DOHH2 (cell line): Measurements from ENCODE around the gene CHERP.

Source experiments
- H3F3A ChIP-seq: fragments of 200-600 bp; sonication (generic), shearing (Covaris generic); 2 replicates; pipeline ENCODE4 v1.6.0; 2016; ENCODE audit warnings: antibody characterized with exemption, mild to moderate bottlenecking; ENCODE audit not compliant: control insufficient read depth, insufficient read depth
- H3K27ac ChIP-seq: fragments of 200-600 bp; sonication (generic); 2 replicates; pipeline ENCODE4 v1.5.1; 2014; ENCODE audit warnings: low read depth, mild to moderate bottlenecking, low read length, moderate library complexity
- H3K27me3 ChIP-seq: fragments of 200-600 bp; sonication (generic); 2 replicates; pipeline ENCODE4 v1.6.1; 2014; ENCODE audit warnings: mild to moderate bottlenecking, low read length, mixed read lengths; ENCODE audit not compliant: control insufficient read depth
- H3K36me3 ChIP-seq: fragments of 200-600 bp; sonication (generic); 2 replicates; pipeline ENCODE4 v1.6.1; 2014; ENCODE audit warnings: mild to moderate bottlenecking, low read length, moderate library complexity, mixed read lengths; ENCODE audit not compliant: control insufficient read depth
- H3K4me1 ChIP-seq: fragments of 200-600 bp; sonication (generic); 2 replicates; pipeline ENCODE4 v1.6.1; 2014; ENCODE audit warnings: mild to moderate bottlenecking, low read length, mixed read lengths; ENCODE audit not compliant: control insufficient read depth
- H3K4me2 ChIP-seq: fragments of 200-600 bp; sonication (generic); 2 replicates; pipeline ENCODE4 v1.6.0; 2014; ENCODE audit warnings: mild to moderate bottlenecking, low read length, moderate library complexity
- H3K4me3 ChIP-seq: fragments of 200-600 bp; sonication (generic); 2 replicates; pipeline ENCODE4 v1.5.1; 2014; ENCODE audit warnings: mild to moderate bottlenecking, low read length, mixed read lengths
- H3K79me2 ChIP-seq: fragments of 200-600 bp; sonication (generic); 2 replicates; pipeline ENCODE4 v1.6.1; 2014; ENCODE audit warnings: mild to moderate bottlenecking, low read length, mixed read lengths; ENCODE audit not compliant: control insufficient read depth
- H3K9me2 ChIP-seq: fragments of 200-600 bp; sonication (generic); replicated peaks from 2 replicates; pipeline ENCODE4 v1.6.1; 2014; ENCODE audit warnings: mild to moderate bottlenecking, low read length, mixed read lengths; ENCODE audit not compliant: control insufficient read depth
- H3K9me3 ChIP-seq: fragments of 200-600 bp; sonication (generic); 2 replicates; pipeline ENCODE4 v1.6.1; 2014; ENCODE audit warnings: antibody characterized with exemption, low read length, mixed read lengths; ENCODE audit not compliant: control insufficient read depth, insufficient read depth
- H4K20me1 ChIP-seq: fragments of 200-600 bp; sonication (generic); 2 replicates; pipeline ENCODE4 v1.6.0; 2014; ENCODE audit warnings: low read depth, mild to moderate bottlenecking, antibody characterized with exemption, low read length, moderate library complexity; ENCODE audit not compliant: control insufficient read depth, insufficient read depth
- CTCF ChIP-seq: fragments of 200-600 bp; sonication (generic); IDR thresholded peaks from one replicate; pipeline ENCODE4 v1.5.1; 2014; ENCODE audit warnings: antibody characterized with exemption, mild to moderate bottlenecking, low read depth, low read length; ENCODE audit not compliant: poor library complexity, severe bottlenecking
- EZH2phosphoT487 ChIP-seq: fragments of 200-600 bp; sonication (generic); IDR thresholded peaks from 2 replicates; pipeline ENCODE4 v1.6.1; 2017; ENCODE audit warnings: borderline replicate concordance, mild to moderate bottlenecking, antibody characterized with exemption, low read length, moderate library complexity, mixed read lengths

The CHERP gene

GRCh38 chr19:16522559-16523377, 19.5 kb downstream of the CHERP start:
- H3K4me3 ChIP-seq, result no peak overlapping the region
- no peaks in the 10 kb centered on the region for H3K9me3 ChIP-seq
- peaks cover 3% of the 10 kb centered on the region; the same call in 1 of the 2 replicates for H4K20me1 ChIP-seq
- H3K9me2 ChIP-seq, result no peaks in the 10 kb centered on the region
- H3K79me2 ChIP-seq, result peaks cover 11% of the 10 kb centered on the region
- no peak overlapping the region for H3K4me2 ChIP-seq
- H3K27ac ChIP-seq, result no peak overlapping the region
- TF ChIP-seq EZH2phosphoT487 (no peak), CTCF (no peak)
- peaks cover 5% of the 10 kb centered on the region; the same call in 1 of the 2 replicates for H3F3A ChIP-seq
- H3K4me1 ChIP-seq, result no peaks in the 10 kb centered on the region
- no peaks in the 10 kb centered on the region for H3K27me3 ChIP-seq
- H3K36me3 ChIP-seq, result peaks cover 93% of the 10 kb centered on the region

- Histone ChIP-seq H3K4me1 (no peaks in the 10 kb centered on the region), H3K9me2 (no peaks in the 10 kb centered on the region), H3K79me2 (peaks cover 1% of the 10 kb centered on the region; the same call in 1 of the 2 replicates), H3K9me3 (no peaks in the 10 kb centered on the region), H3K36me3 (peaks cover 93% of the 10 kb centered on the region), H3K4me2 (no peak overlapping the region), H3F3A (peaks cover 7% of the 10 kb centered on the region; the same call in 1 of the 2 replicates), H3K27me3 (no peaks in the 10 kb centered on the region), H4K20me1 (0 out of 2 replicates have a peak, but pooled peaks cover 3% of the 10 kb centered on the region), H3K4me3 (no peak overlapping the region), H3K27ac (no peak overlapping the region)
- no peak for TF ChIP-seq CTCF
- no peak for TF ChIP-seq EZH2phosphoT487
These were observed 20.4 kb downstream of the CHERP start for GRCh38 chr19:16521715-16522289.

- H4K20me1 ChIP-seq, result 0 out of 2 replicates have a peak, but pooled peaks cover 3% of the 10 kb centered on the region
- H3K36me3 ChIP-seq, result peaks cover 91% of the 10 kb centered on the region
- TF ChIP-seq EZH2phosphoT487 (no peak), CTCF (no peak)
These were observed 21.1 kb downstream of the CHERP start for GRCh38 chr19:16520986-16521624.

More at GRCh38 chr19:16520986-16521624, 21.1 kb downstream of the CHERP start:
- no peak overlapping the region for H3K27ac ChIP-seq
- H3K9me2 ChIP-seq, result no peaks in the 10 kb centered on the region
- no peak overlapping the region for H3K4me2 ChIP-seq
- H3K4me3 ChIP-seq, result no peak overlapping the region
- no peaks in the 10 kb centered on the region for H3K9me3 ChIP-seq
- H3F3A ChIP-seq, result peaks cover 7% of the 10 kb centered on the region; the same call in 1 of the 2 replicates
- H3K27me3 ChIP-seq, result no peaks in the 10 kb centered on the region
- H3K4me1 ChIP-seq, result no peaks in the 10 kb centered on the region
- no peaks in the 10 kb centered on the region for H3K79me2 ChIP-seq
